GM12878 (cell line): ENCODE measurements around the gene NNMT. TPM values are rescaled to one million over a fixed set of nuclear protein-coding genes. Genes with fewer than 3 reads are reported as not detected.

Experiments used
- ATAC-seq: fragments of 200-7000 bp; cut with Tn5 transposase; 3 replicates; pipeline ENCODE4 v1.9.1; 2020; ENCODE audit warnings: mild to moderate bottlenecking, moderate library complexity
- BruUV-seq: library from RNA; stranded (reverse); fragments of 400-500 nt; replicated peaks from 2 replicates; lab custom pipeline; 2021; lab: Mats Ljungman, UMichigan
- CTCF ChIA-PET: fragments of 300-600 bp; sonication (Branson Sonifier 250); formaldehyde crosslinking; extraction: SDS; loops from one replicate; lab custom pipeline; 2021; ENCODE audit warnings: inconsistent platforms; lab: Yijun Ruan, JAX
- POLR2A ChIA-PET: fragments of 350-600 bp; formaldehyde crosslinking; extraction: SDS; loops from one replicate; lab custom pipeline; 2021; ENCODE audit warnings: inconsistent platforms; lab: Charles Lee
- RAD21 ChIA-PET: fragments of 300-600 bp; sonication (Branson Sonifier 250); formaldehyde crosslinking; loops from one replicate; lab custom pipeline; 2023; ENCODE audit warnings: antibody characterized with exemption; ENCODE audit not compliant: unreplicated experiment; lab: Charles Lee
- SMC1A ChIA-PET: fragments of 300-600 bp; sonication (Branson Sonifier 250); formaldehyde crosslinking; loops from one replicate; lab custom pipeline; 2023; ENCODE audit not compliant: unreplicated experiment, uncharacterized antibody; lab: Charles Lee
- DNase-seq: peaks from one replicate; pipeline ENCODE4 v3.0.0-alpha.2; 2011; ENCODE audit warnings: low read depth, low spot score
- FAIRE-seq: peaks from 3 replicates; lab custom pipeline; 2011; peaks lifted over from hg19 to GRCh38; lab: Jason Lieb, UNC
- H2AFZ ChIP-seq: 2 replicates; pipeline ENCODE4 v1.6.0; 2011; ENCODE audit warnings: low read depth, low read length, control low read depth; ENCODE audit not compliant: control insufficient read depth
- H3K27ac ChIP-seq: 2 replicates; pipeline ENCODE4 v1.5.1; 2011; ENCODE audit warnings: control low read depth; ENCODE audit not compliant: control insufficient read depth, insufficient read depth
- H3K27me3 ChIP-seq, 2 experiments: replicated peaks in 1 of 2; 2 replicates each; pipeline versions ENCODE4 v1.6.0 to v1.6.1; 2011; ENCODE audit warnings: low read length in 1 of 2; ENCODE audit not compliant: control insufficient read depth in 2 of 2, insufficient read depth in 2 of 2
- H3K36me3 ChIP-seq, 2 experiments: 2 replicates each; pipeline ENCODE4 v1.5.1; 2011; ENCODE audit warnings: low read length in 1 of 2; ENCODE audit not compliant: control insufficient read depth in 2 of 2, insufficient read depth in 2 of 2
- H3K4me1 ChIP-seq: 2 replicates; pipeline ENCODE4 v1.6.1; 2011; ENCODE audit warnings: mild to moderate bottlenecking, low read length, moderate library complexity, mixed read lengths; ENCODE audit not compliant: control insufficient read depth, insufficient read depth
- H3K4me2 ChIP-seq: 2 replicates; pipeline ENCODE4 v1.6.0; 2011; ENCODE audit warnings: control low read depth; ENCODE audit not compliant: control insufficient read depth, insufficient read depth
- H3K4me3 ChIP-seq: fragments of 200-600 bp; sonication (generic); 2 replicates; pipeline ENCODE4 v1.5.1; 2016
- H3K79me2 ChIP-seq: 2 replicates; pipeline ENCODE4 v1.6.0; 2011; ENCODE audit warnings: low read length; ENCODE audit not compliant: control insufficient read depth, insufficient read depth
- H3K9ac ChIP-seq: 2 replicates; pipeline ENCODE4 v1.8.0; 2011; ENCODE audit warnings: low read length, control low read depth, mixed read lengths; ENCODE audit not compliant: control insufficient read depth, insufficient read depth
- H3K9me3 ChIP-seq: replicated peaks from 3 replicates; pipeline ENCODE4 v1.5.1; 2011; ENCODE audit warnings: mild to moderate bottlenecking, low read length; ENCODE audit not compliant: control insufficient read depth, insufficient read depth
- H4K20me1 ChIP-seq: 2 replicates; pipeline ENCODE4 v1.6.0; 2011; ENCODE audit not compliant: control insufficient read depth, insufficient read depth
- ATF2 ChIP-seq: IDR thresholded peaks from 2 replicates; pipeline ENCODE4 v1.6.1; 2012; ENCODE audit warnings: low read length, inconsistent platforms
- BACH1 ChIP-seq: fragments of 450-650 bp; IDR thresholded peaks from 2 replicates; pipeline ENCODE4 v1.6.1; 2017; ENCODE audit warnings: mild to moderate bottlenecking, borderline replicate concordance
- EGR1 ChIP-seq, 2 experiments: IDR thresholded peaks; 1 replicate in 1 of 2; 2 replicates in 1 of 2; pipeline ENCODE4 v1.6.1; 2011 to 2012; ENCODE audit warnings: low read depth in 2 of 2, low read length in 2 of 2, borderline replicate concordance in 1 of 2, mild to moderate bottlenecking in 1 of 2, moderate library complexity in 1 of 2
- KAT2A ChIP-seq: conservative IDR thresholded peaks from 2 replicates; pipeline ENCODE4 v1.6.1; 2011; ENCODE audit warnings: low read depth, low read length; ENCODE audit not compliant: control insufficient read depth
- NFYA ChIP-seq: IDR thresholded peaks from 2 replicates; pipeline ENCODE4 v1.6.1; 2011; ENCODE audit warnings: low read depth, mild to moderate bottlenecking, low read length, improper control_type of control experiment, borderline replicate concordance
- NFYB ChIP-seq: IDR thresholded peaks from 2 replicates; pipeline ENCODE4 v1.6.1; 2011; ENCODE audit warnings: low read depth, mild to moderate bottlenecking, low read length, improper control_type of control experiment, moderate library complexity; ENCODE audit not compliant: insufficient read depth
- NR2C2 ChIP-seq: IDR thresholded peaks from 2 replicates; pipeline ENCODE4 v1.6.1; 2011; ENCODE audit warnings: borderline replicate concordance, low read depth; ENCODE audit not compliant: control insufficient read depth, insufficient read length
- NR2F1 ChIP-seq: fragments of 450-650 bp; conservative IDR thresholded peaks from 2 replicates; pipeline ENCODE4 v1.6.1; 2017; ENCODE audit warnings: mild to moderate bottlenecking
- PKNOX1 ChIP-seq: fragments of 450-650 bp; IDR thresholded peaks from 2 replicates; pipeline ENCODE4 v1.6.1; 2016; ENCODE audit warnings: mild to moderate bottlenecking
- RB1 ChIP-seq: fragments of 450-650 bp; formaldehyde crosslinking; IDR thresholded peaks from 2 replicates; pipeline ENCODE4 v1.6.1; 2017; ENCODE audit warnings: mild to moderate bottlenecking, borderline replicate concordance
- RFX5 ChIP-seq: IDR thresholded peaks from 2 replicates; pipeline ENCODE4 v1.6.1; 2011; ENCODE audit warnings: low read depth, low read length, improper control_type of control experiment
- SRF ChIP-seq, 2 experiments: IDR thresholded peaks; 2 replicates each; pipeline ENCODE4 v1.6.1; 2011; ENCODE audit warnings: low read depth in 2 of 2, low read length in 2 of 2, mild to moderate bottlenecking in 1 of 2, moderate library complexity in 1 of 2
- ZBED1 ChIP-seq: IDR thresholded peaks from 2 replicates; pipeline ENCODE4 v1.6.1; 2016; ENCODE audit warnings: borderline replicate concordance
- ZBTB40 ChIP-seq: fragments of 450-650 bp; IDR thresholded peaks from 2 replicates; pipeline ENCODE4 v1.6.1; 2016; ENCODE audit warnings: mild to moderate bottlenecking, moderate library complexity, borderline replicate concordance
- WGBS: methylation state at CpG from one replicate; pipeline ENCODE4 v1.1.6; 2016; ENCODE audit warnings: low lambda C conversion rate; ENCODE audit not compliant: insufficient replicate concordance, insufficient coverage; ENCODE audit errors: missing lambda C conversion rate; 5-methylcytosine and 5-hydroxymethylcytosine counted together
- in situ Hi-C: fragments of 300-500 bp; cut with MboI; formaldehyde crosslinking; loops from 9 replicates; pipeline ENCODE4 v1.14.3; 2018; ENCODE audit warnings: mixed read lengths
- intact Hi-C: fragments of 100-400 bp; cut with micrococcal nuclease; formaldehyde crosslinking; loops from one replicate; pipeline ENCODE4 v1.14.2; 2022; ENCODE audit not compliant: unreplicated experiment
- polyA plus RNA-seq, 11 experiments: library from polyadenylated mRNA; depleted of rRNA in 4 of 11; unstranded in 6 of 11; stranded (reverse) in 5 of 11; fragments of >200 nt; fragmentation: Nextera tagmentation in 4 of 11; fragmentation: Illumina TruSeq in 1 of 11; extraction: Ambion mirVana in 4 of 11; extraction: Trizol in 1 of 11; gene quantifications; 1 replicate in 1 of 11; 2 replicates in 10 of 11; pipeline versions ENCODE4 v1.2.1 to v1.2.3, GENCODE V29; 2011 to 2016; ENCODE audit warnings: inconsistent platforms in 2 of 11, missing spikeins in 2 of 11, low read depth in 1 of 11
- total RNA-seq, 4 experiments: library from RNA; depleted of rRNA in 3 of 4; stranded (reverse); fragments of >200 nt in 3 of 4; fragmentation: Illumina TruSeq in 1 of 4; extraction: Trizol in 1 of 4; gene quantifications; 2 replicates each; pipeline versions ENCODE4 v1.2.1 to v1.2.3, GENCODE V29; 2013 to 2021

NNMT gene
- total and polyA plus RNA-seq, 10 of the 15 experiments (the other 5 are each of a cell fraction or from before 2014, with no cell fraction given): 0.46 TPM; not detected in 9

- intact Hi-C loops: no loop called here
- no peaks in the 10 kb centered on the region for H3K36me3 ChIP-seq
- 51% methylated on average over 11 of the region's 11 CpGs for WGBS
- FAIRE-seq: no peak
- no peak overlapping the region for H3K4me3 ChIP-seq
- H3K27ac ChIP-seq: no peak overlapping the region
- H4K20me1 ChIP-seq: no peaks in the 10 kb centered on the region
- no peak for ATAC-seq
- ChIA-PET SMC1A (no interaction called here), RAD21 (no interaction called here), POLR2A (no interaction called here), CTCF (no interaction called here)
- in situ Hi-C loops: no loop called here
- H2AFZ ChIP-seq: no peak overlapping the region
- H3K4me2 ChIP-seq: no peak overlapping the region
- H3K9ac ChIP-seq: no peak overlapping the region
- no peaks in the 10 kb centered on the region for H3K79me2 ChIP-seq
- no TSS peak for BruUV-seq
- no peak for DNase-seq
- H3K4me1 ChIP-seq: no peaks in the 10 kb centered on the region
- H3K27me3 ChIP-seq: peaks cover 0 to 2% of the 10 kb centered on the region in 2 experiments; a peak in 2 of 4 replicates
- H3K9me3 ChIP-seq: no peaks in the 10 kb centered on the region
- TF ChIP-seq KAT2A (no peak), ZBED1 (no peak), NR2F1 (no peak), NFYA (no peak), PKNOX1 (no peak), SRF (IDR thresholded peaks at IDR 0.05; ENCODE audit: low read depth in 2 of 2, low read length in 2 of 2) (no peak), BACH1 (no peak), EGR1 (IDR thresholded peaks at IDR 0.05; ENCODE audit: borderline replicate concordance in 1 of 2, low read depth in 2 of 2, low read length in 2 of 2) (no peak), NFYB (no peak), NR2C2 (no peak), RFX5 (no peak), ATF2 (no peak), RB1 (no peak), ZBTB40 (no peak)
Measured at GRCh38 chr11:114247070-114247789, 49.0 kb upstream of the NNMT start.
